ENCODE results near the gene TIMM22.

DNA sequence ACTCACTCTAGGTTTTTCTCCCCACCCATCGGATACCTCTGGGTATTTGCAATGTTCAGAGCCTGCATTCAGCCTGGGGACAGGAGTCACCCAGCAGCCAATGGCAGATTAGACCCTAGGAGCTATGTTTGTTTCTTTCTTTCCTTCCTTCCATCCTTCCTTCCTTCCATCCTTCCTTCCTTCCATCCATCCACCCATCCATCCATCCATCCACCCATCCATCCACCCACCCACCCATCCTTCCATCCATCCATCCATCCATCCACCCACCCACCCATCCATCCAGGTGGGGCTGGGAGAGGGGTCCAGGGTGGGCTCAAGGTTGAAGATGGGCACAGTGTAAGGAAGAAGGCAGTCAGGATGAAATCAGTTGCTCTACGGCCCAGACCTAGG, 39.9 kb downstream of the TIMM22 start:
- TF ChIP-seq CTCF (conservative IDR thresholded peaks at IDR 0.05 in 1 of 2, IDR thresholded peaks at IDR 0.05 in 1 of 2; ENCODE audit: extremely low read depth in 1 of 2, insufficient read depth in 1 of 2, low read depth in 1 of 2, low read length in 2 of 2) (no peak), EZH2 (IDR thresholded peaks at IDR 0.05; ENCODE audit: borderline replicate concordance, low read length) (no peak)

All from mammary epithelial cell (primary cell).